BJ (cell line): ENCODE measurements around the gene TMOD1. TPM values are rescaled to one million over a fixed set of nuclear protein-coding genes. Genes with fewer than 3 reads are reported as not detected.

Experiments
- CTCF ChIA-PET: fragments of 350-600 bp; formaldehyde crosslinking; extraction: SDS; loops from one replicate; lab custom pipeline; 2021; ENCODE audit warnings: antibody characterized with exemption, inconsistent platforms; lab: Yijun Ruan, JAX
- POLR2A ChIA-PET: fragments of 300-600 bp; sonication (Branson Sonifier 250); formaldehyde crosslinking; extraction: SDS; loops from one replicate; lab custom pipeline; 2021; ENCODE audit warnings: antibody characterized with exemption; lab: Charles Lee
- DNase-seq: peaks from one replicate; pipeline ENCODE4 v3.0.0-alpha.2; 2011; ENCODE audit warnings: low read depth
- H3K27me3 ChIP-seq: 2 replicates; pipeline ENCODE4 v1.6.0; 2011; ENCODE audit warnings: low read length; ENCODE audit not compliant: control insufficient read depth, insufficient read depth
- H3K36me3 ChIP-seq: 2 replicates; pipeline ENCODE4 v1.5.1; 2011; ENCODE audit warnings: low read length; ENCODE audit not compliant: control insufficient read depth, insufficient read depth
- H3K4me3 ChIP-seq: 2 replicates; pipeline ENCODE4 v1.5.1; 2011; ENCODE audit warnings: low read depth, mild to moderate bottlenecking, control low read depth, low read length
- polyA plus RNA-seq: library from polyadenylated mRNA; depleted of rRNA; stranded (reverse); fragments of >200 nt; gene quantifications from 2 replicates; pipeline ENCODE4 v1.2.3, GENCODE V29; 2011
- TF ChIP-seq, protein P1 (sequence below): IDR thresholded peaks from 2 replicates; pipeline ENCODE4 v1.5.1; 2011; ENCODE audit warnings: low read depth, mild to moderate bottlenecking, control low read depth, inconsistent platforms, low read length, moderate library complexity; ENCODE audit not compliant: insufficient read depth

The TMOD1 gene
- polyA plus RNA-seq, 1 experiment: 0.06 TPM

DNA sequence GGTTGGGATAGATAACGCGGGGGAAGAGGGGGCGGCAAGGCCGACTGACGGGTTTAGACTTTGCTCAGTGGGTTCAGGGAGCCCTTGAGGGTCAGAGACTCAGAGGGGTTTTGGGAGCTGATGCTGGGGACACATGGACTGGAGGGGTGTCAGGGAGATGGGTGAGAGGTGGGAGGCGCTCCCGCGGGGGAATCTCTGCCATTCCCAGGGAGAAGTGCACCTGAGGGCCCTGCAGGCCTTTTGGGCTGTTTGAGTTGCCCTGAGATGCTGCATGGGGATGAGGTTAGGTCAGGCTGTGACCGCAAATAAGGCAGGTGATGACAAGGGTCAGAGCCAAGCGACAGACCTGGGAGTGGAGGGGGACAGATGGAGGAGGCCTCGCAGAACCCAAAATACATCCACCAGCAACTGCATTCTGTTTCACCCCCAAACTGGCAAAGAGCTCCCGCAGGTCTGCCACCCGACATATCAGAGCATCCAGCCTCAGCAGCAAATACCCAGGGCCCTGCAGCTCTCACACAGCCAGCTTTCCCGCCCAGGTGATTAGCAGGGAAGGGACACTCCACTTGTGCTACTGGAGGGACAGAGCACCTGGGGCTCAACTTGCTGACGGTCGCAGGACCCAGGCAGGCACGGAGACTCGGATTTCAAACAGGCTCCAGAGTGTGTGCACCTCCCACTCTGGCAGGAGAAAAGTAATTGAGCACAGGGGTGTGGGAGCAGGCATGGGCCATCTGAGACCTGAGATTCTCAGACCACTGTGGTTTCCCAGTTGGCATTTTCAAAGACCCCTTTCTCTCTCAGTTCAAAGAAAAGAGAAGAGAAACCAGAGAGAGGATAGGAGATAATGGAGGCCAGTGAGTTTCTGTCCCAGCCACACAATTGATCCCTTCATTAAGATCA, 26.4 kb downstream of the TMOD1 start:
- Histone ChIP-seq H3K27me3 (no peaks in the 10 kb centered on the region), H3K36me3 (no peaks in the 10 kb centered on the region), H3K4me3 (no peak overlapping the region)
- DNase-seq: no peak
- CTCF ChIA-PET: no interaction called here
- POLR2A ChIA-PET: no interaction called here
- TF ChIP-seq, protein P1, sequence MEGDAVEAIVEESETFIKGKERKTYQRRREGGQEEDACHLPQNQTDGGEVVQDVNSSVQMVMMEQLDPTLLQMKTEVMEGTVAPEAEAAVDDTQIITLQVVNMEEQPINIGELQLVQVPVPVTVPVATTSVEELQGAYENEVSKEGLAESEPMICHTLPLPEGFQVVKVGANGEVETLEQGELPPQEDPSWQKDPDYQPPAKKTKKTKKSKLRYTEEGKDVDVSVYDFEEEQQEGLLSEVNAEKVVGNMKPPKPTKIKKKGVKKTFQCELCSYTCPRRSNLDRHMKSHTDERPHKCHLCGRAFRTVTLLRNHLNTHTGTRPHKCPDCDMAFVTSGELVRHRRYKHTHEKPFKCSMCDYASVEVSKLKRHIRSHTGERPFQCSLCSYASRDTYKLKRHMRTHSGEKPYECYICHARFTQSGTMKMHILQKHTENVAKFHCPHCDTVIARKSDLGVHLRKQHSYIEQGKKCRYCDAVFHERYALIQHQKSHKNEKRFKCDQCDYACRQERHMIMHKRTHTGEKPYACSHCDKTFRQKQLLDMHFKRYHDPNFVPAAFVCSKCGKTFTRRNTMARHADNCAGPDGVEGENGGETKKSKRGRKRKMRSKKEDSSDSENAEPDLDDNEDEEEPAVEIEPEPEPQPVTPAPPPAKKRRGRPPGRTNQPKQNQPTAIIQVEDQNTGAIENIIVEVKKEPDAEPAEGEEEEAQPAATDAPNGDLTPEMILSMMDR: no peak

DNA sequence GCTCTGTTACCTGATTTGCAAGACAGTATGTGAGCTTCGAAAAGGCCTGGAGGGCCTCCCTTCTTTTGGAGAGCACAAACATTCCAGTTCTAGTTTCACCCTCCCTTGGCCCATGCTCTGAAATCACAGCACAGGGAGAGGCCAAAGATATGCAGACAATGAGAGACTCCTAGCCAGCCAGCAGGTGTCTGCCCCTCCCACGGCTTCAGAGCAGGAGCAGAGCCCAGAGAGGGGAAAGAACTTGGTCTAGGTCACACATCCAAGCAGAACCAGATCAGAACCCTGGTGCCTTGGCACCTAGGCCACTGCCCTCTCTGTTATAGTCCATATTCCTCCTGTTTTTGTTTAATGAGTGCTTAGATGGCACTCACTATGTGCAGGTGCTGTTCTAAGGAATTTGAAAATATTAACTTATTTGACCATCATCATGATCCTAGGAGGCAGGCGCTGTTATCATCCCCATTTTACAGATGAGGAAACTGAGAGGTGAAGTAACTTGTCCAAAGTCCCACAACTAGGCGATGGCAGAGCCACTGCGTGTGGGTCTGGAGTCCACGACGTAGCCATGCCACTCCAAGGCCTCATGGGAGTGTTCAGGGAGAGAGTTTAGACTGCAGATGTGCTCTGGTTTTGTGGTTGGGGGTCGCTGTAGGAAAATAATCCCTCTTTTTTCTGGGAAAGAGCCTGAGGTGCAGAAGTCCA, 27.2 kb downstream of the TMOD1 start:
- no peak for DNase-seq
- POLR2A ChIA-PET: no interaction called here
- no peaks in the 10 kb centered on the region for H3K27me3 ChIP-seq
- CTCF ChIA-PET: no interaction called here
- TF ChIP-seq, protein P1: no peak
- no peak overlapping the region for H3K4me3 ChIP-seq
- no peaks in the 10 kb centered on the region for H3K36me3 ChIP-seq

DNA sequence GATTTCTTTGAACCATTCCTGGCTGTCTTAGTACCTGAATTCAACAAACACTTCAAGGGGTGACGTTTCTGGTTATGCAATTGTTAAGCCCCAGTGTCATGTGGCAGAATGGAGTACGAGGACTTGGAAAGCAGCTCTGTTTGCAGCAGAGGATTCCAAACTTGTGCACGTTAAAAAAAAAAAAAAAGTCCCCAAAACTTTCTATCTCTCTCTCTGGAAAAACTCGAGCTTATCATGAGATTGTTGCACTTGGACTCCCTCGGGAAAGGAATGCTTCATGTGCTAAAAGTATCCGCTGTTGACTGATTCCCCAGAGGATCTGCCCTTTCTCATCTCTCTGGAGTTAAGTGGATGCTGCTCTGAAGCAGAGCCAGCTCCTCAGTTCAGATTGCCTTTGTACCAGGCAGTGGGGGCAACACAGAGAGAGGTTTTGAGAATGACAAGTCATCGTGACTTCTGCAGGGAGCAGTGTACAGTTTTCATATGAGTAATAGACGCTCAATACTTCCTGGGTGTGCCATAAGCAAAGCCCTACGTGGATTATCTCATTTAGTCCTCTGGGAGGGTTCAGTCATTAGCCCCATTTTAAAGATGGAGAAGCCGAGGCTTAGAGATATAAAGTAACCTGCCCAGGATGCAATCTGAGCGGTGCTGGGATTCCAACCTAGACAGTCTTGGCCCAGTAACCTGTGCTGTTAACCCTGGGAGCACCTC, 28.1 kb downstream of the TMOD1 start:
- Histone ChIP-seq H3K4me3 (no peak overlapping the region), H3K27me3 (no peaks in the 10 kb centered on the region), H3K36me3 (no peaks in the 10 kb centered on the region)
- ChIA-PET POLR2A (no interaction called here), CTCF (no interaction called here)
- TF ChIP-seq, protein P1: no peak
- DNase-seq: no peak

DNA sequence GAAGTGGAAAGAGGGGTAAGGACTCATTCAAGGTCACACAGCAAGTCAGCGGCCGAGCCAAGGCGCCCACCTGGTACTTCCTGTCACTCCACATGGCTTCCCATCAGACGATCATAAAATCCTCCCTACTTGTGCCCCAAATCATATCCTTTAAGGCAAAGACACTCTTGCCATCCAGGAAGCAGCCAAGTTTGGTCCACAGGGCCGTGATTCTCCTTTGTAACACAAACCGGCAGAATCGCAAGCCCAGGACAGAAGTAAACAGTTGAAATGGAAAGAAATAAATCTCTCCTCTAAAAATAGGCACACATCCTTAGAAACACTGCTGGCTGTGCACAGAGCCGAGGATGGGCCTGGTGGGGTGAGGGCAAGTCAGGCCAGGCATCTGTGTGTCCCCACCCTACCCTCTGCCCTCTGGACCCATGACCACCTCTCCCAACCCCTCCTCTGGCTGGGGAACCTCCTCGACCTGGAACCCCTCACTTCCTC, 30.5 kb downstream of the TMOD1 start:
- TF ChIP-seq, protein P1: no peak
- ChIA-PET CTCF (no interaction called here), POLR2A (no interaction called here)
- no peak for DNase-seq
- Histone ChIP-seq H3K27me3 (no peaks in the 10 kb centered on the region), H3K4me3 (no peak overlapping the region), H3K36me3 (no peaks in the 10 kb centered on the region)

DNA sequence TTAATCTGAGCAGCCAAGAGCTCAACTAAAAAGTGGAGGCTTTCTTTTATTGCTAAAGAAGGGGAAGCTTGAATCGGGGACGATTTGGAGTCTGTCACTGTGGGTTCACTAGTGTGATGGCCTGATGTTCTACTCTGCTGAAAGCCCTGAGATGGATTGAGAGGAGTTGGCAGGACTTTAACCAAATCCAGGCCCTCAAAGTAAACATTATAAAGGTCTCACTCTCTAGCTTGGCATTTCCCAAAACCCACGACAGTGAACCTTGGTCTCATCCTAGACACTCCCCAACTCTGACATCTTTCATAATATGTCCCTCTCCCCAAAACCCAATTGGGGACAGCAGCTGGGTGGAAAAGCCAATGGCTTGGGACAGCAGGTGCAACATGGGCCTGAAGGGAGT, 32.7 kb downstream of the TMOD1 start:
- POLR2A ChIA-PET: no interaction called here

More for the DNA sequence above, 32.7 kb downstream of the TMOD1 start:
- H3K4me3 ChIP-seq: no peak overlapping the region
- no peaks in the 10 kb centered on the region for H3K36me3 ChIP-seq
- H3K27me3 ChIP-seq: no peaks in the 10 kb centered on the region
- TF ChIP-seq, protein P1: no peak
- DNase-seq: no peak
- CTCF ChIA-PET: no interaction called here
